ENCODE data around the gene XRCC6.

DNA sequence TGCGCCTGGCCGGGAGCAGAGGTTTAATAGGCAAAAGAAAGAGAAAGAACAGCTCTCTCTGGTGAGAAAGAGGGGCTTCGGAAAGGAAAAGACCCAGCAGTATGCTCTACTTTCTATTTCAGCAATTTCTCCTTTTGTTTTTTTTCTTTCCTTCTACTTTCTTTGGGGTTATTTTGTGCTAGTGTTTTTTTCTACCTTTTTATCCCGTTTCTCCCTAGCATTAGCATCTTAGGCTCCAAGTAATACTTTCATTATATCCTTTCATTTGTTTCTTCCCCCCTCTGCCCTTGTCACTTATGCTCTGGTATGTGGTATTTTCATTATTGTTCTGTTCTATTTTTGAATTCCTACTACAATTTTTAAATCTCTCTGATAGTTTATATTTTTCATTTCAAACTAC, 63.1 kb downstream of the XRCC6 start:
- TF ChIP-seq ZBTB7A (IDR thresholded peaks at IDR 0.05; ENCODE audit: low read depth) (no peak), EGR1 (IDR thresholded peaks at IDR 0.05) (no peak), TAF1 (IDR thresholded peaks at IDR 0.05; ENCODE audit: low read depth) (no peak), TEAD4 (IDR thresholded peaks at IDR 0.05) (no peak), NFIC (IDR thresholded peaks at IDR 0.05) (no peak), EP300 (IDR thresholded peaks at IDR 0.05; ENCODE audit: borderline replicate concordance) (no peak), RAD21 (IDR thresholded peaks at IDR 0.05; ENCODE audit: low read depth) (no peak), YY1 (IDR thresholded peaks at IDR 0.05; ENCODE audit: low read depth) (no peak), CREB1 (IDR thresholded peaks at IDR 0.05; ENCODE audit: low read depth) (no peak), TCF12 (IDR thresholded peaks at IDR 0.05; ENCODE audit: low read depth) (no peak)
- TF ChIP-seq, protein P1, sequence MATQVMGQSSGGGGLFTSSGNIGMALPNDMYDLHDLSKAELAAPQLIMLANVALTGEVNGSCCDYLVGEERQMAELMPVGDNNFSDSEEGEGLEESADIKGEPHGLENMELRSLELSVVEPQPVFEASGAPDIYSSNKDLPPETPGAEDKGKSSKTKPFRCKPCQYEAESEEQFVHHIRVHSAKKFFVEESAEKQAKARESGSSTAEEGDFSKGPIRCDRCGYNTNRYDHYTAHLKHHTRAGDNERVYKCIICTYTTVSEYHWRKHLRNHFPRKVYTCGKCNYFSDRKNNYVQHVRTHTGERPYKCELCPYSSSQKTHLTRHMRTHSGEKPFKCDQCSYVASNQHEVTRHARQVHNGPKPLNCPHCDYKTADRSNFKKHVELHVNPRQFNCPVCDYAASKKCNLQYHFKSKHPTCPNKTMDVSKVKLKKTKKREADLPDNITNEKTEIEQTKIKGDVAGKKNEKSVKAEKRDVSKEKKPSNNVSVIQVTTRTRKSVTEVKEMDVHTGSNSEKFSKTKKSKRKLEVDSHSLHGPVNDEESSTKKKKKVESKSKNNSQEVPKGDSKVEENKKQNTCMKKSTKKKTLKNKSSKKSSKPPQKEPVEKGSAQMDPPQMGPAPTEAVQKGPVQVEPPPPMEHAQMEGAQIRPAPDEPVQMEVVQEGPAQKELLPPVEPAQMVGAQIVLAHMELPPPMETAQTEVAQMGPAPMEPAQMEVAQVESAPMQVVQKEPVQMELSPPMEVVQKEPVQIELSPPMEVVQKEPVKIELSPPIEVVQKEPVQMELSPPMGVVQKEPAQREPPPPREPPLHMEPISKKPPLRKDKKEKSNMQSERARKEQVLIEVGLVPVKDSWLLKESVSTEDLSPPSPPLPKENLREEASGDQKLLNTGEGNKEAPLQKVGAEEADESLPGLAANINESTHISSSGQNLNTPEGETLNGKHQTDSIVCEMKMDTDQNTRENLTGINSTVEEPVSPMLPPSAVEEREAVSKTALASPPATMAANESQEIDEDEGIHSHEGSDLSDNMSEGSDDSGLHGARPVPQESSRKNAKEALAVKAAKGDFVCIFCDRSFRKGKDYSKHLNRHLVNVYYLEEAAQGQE (IDR thresholded peaks at IDR 0.05; ENCODE audit: low read depth): no peak
- TF ChIP-seq, protein P2, sequence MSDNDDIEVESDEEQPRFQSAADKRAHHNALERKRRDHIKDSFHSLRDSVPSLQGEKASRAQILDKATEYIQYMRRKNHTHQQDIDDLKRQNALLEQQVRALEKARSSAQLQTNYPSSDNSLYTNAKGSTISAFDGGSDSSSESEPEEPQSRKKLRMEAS (IDR thresholded peaks at IDR 0.05): no peak
- TF ChIP-seq, protein P3, sequence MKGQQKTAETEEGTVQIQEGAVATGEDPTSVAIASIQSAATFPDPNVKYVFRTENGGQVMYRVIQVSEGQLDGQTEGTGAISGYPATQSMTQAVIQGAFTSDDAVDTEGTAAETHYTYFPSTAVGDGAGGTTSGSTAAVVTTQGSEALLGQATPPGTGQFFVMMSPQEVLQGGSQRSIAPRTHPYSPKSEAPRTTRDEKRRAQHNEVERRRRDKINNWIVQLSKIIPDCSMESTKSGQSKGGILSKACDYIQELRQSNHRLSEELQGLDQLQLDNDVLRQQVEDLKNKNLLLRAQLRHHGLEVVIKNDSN (IDR thresholded peaks at IDR 0.05): no peak
